Inflammatory macrophage treated with lipopolysaccharide for 1 hour (primary cell): ENCODE data around the gene NFIC.
"Not testable (repeated sequence)": the region's sequence is repeated elsewhere in the genome, so short reads cannot be mapped to it uniquely, and the experiment has no call there.

Experiments used
- DNase-seq, 2 donors: peaks; one replicate each; pipeline ENCODE4 v3.0.0-alpha.2; 2020 to 2022

Gene NFIC

GRCh38 chr19:3338541-3339181, 27.7 kb upstream of the NFIC start:
- peak in 1 of 2 donors; percentile 30 for DNase-seq

DNA sequence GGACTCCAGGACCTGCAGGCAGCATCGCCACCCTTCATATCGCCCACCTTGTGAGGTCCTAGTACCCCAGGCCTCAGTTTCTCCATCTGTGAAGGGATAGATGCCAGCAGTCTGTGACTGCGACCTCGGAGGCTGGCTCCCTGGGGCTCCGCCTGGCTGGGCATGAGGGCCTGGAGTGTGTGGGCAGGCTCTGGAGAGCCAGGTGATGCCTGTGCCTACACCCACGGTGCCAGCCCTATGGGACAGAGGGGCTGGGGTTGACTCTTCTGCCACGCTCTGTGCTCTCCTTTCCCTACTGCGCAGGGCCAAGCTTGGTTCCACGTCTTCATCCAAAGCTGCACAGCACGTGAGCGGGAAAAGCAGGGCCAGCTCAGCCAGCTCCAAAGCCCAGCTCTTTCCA, 26.0 kb upstream of the NFIC start:
- no peak for DNase-seq

GRCh38 chr19:3342246-3342645, 24.1 kb upstream of the NFIC start:
- DNase-seq: no peak

DNA sequence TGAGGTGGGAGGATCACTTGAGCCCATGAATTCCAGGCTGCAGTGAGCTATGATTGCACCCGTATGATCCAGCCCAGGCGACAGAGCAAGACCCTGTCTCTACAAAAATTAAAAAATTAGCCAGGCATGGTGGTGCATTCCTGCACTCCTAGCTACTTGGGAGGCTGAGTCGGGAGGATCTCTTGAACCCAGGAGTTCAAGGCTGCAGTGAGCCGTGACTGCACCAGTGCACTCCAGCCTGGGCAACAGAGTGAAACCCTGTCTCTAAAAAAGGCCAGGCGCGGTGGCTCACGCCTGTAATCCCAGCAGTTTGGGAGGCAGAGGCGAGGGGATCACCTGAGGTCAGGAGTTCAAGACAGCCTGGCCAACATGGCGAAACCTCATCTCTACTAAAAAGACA, 23.4 kb upstream of the NFIC start:
- DNase-seq: not testable (repeated sequence)

- peak; percentile 84 to 94 for DNase-seq
These were observed 22.5 kb upstream of the NFIC start for GRCh38 chr19:3343619-3344502.

DNA sequence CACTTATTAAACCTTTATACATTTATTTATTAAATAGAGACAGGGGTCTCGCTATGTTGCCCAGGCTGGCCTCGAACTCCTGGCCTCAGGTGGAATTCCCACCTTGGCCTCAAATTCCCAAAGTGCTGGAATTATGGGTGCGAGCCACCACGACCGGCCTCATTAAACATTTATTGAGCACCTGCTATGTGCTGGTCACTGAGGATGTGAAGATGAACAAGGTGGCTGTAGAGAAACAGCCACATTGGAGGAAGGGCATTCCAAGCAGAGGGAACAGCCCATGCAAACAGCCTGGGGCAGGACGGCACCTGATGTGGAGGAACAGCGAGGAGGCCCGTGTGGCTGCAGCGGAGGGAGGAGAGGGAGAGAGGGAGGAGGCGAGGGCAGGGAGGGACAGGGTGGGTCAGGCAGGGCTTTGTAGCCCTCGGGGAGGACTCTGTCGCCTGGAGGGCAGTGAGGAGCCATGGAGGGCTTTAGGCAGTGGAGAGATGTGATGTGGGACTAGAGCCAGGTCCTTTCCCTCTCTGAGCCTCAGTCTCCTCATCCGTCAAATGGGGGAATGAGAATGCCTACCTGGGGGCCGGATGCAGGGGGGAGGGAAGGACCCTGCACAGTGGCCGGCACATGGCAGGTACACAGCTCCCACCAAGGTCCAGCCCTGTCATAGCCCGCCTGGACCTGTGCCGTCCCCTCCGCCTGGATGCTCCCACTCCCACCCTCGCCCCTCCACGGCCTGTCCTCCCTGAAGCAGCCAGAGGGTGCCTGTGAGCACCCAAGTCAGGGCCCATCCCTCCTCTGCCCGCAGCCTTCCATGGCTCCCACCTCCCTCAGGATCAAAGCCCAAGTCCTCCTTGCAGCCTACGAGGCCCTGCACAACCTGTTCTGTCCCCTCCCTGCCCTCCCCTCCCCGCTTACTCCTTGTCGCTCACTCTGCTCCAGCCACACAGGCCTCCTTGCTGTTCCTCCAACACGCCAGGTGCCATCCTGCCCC, 21.5 kb upstream of the NFIC start:
- DNase-seq: no peak

DNA sequence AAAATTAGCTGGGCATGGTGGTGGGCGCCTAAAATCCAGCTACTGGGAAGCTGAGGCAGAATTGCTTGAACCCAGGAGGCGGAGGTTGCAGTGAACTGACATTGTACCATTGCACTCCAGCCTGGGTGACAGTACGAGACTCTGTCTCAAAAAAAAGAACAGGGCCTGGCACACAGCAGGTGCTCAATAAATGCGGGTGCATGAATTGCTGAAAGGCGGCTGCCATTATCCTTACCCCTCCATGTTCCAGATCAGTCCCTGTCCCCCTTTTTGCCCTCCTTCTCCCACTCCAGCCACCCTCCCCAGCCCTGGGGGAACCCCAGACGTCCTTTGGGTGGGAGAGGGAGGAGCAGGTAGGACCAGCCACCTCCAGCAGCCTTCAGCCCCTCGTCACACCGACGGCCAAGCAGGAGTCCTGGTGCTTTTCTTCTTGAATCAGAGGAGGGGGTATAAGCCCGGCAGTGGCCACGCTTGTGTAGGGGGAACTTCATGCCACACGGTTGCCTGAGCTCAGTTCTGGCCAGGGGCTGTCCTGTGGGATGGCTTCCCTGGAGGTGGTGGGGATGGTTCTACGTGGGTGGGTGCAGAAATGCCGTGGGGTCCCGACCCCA, 20.4 kb upstream of the NFIC start:
- no peak for DNase-seq

DNA sequence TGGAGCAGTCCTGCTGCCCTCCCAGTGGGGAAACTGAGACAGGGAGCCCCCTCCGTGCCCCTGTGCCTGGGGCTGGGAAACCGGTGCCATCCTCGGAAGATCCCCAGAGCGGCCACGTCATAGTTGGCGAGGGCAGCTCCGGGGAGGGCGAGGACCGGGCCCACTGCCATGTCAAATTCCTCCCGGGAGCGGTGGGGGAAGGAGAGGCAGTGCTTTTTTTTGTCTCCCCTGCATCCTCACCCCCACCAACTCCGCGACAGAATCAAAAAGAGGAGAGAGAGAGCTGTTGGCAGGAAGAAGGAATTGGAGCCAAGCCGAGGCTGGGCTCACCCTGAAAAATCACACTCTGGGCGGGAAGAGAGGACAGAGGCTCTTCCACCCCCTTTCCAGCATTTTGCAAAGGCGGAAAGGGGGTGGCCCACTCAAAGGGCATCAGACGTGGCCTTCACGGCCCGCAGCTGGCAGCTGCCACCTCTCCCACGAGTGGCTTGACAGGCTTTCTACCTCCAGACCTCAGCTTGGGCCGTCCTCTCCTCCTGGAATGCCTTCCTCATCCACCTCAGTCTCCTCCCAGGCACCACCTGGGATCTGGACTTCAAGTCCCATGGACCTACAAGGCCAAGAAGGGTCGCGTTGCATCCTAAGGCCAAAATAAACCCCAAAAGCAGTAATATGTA, 19.6 kb upstream of the NFIC start:
- no peak for DNase-seq

- DNase-seq: no peak
These were observed 18.3 kb upstream of the NFIC start for GRCh38 chr19:3348042-3348441.

DNA sequence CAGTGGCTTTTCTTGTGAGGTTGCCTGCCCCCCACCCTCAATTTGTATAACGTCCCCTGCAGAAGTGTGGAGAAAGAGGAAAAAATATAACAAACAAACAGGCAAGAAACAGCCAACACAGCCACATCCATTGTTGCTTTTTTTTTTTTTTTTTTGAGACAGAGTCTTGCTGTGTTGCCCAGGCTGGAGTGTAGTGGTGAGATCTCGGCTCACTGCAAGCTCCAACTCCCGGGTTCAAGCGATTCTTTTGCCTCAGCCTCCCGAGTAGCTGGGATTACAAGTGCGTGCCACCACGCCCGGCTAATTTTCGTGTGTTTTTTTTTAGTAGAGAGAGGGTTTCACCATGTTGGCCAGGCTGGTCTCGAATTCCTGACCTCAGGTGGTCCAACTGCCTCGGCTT, 17.9 kb upstream of the NFIC start:
- not testable (repeated sequence) for DNase-seq

GRCh38 chr19:3350014-3350663, 16.2 kb upstream of the NFIC start:
- DNase-seq: no peak

GRCh38 chr19:3351702-3352447, 14.5 kb upstream of the NFIC start:
- no peak for DNase-seq

DNA sequence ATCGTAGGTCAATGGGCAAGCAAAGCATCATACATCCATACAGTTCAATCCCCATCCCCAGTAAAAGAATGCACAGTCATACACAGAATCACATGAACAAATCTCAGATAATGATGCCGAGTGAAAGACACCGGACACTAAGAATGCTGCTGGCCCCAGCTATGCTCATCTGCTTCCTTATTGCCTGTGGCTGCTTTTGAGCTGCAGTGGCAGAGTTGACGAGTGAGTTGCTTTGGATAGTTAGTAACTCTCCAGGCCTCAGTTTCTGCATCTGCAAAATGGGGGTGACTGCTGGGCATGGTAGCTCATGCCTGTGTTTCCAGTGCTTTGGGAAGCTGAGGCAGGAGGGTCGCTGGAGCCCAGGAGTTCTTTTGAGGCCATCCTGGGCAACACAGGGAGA, 12.9 kb upstream of the NFIC start:
- DNase-seq: no peak

DNA sequence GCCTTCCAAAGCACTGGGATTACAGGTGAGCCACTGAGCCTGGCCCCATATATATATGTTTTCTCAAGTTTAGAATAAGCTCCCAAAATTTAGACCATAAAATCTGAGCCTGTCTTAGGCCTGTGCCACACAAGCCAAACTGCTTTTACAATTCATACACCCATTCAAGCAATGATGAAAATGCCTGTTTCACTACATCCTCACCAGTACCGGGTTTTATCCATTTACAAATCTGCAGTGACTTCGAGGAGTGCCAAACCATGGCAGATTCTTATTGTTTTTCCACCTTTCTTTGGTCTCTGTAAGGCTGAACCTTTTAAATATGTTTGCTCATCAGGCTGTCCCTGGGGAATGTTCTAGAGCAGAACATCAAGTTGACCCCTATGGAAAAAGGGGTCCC, 9.6 kb upstream of the NFIC start:
- no peak for DNase-seq

DNA sequence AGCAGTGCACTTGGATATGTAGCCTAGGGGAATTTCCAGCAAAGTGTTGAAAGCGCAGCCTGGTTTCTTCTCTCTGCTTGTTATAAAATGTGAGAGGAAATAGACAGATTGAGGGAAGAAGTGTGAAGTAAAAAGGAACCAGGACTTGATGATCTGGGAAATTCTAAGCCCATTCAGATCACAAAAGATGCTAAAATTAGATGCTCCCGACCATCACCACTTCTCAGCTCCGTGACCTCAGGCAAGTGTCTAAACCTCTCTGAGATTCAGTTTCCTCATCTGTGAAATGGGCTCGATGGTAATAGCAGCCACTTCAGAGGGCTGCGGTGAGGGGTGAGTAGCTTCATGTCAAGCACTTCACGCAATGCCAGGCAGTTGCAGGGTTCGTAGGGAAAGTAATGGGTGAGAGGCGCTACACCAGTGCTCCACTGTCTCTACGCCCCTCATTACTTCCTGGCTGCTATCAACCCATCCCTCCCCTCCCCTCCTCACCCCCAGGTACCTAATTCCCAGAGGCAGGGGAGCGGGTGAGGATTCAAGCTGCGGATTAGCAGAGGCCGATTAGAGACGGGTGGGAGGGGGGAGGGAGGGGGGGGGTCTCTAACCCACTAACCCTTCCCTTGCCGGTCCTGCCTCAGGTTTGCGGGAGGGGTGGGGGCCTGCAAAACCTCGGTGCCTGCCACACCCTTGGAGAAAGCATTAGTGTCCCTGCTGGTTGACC, 9.0 kb upstream of the NFIC start:
- DNase-seq: peak; percentile 71 to 75

GRCh38 chr19:3357992-3358688, 8.2 kb upstream of the NFIC start:
- no peak for DNase-seq

- DNase-seq: no peak
These were observed 7.7 kb upstream of the NFIC start for GRCh38 chr19:3358689-3359014.

DNA sequence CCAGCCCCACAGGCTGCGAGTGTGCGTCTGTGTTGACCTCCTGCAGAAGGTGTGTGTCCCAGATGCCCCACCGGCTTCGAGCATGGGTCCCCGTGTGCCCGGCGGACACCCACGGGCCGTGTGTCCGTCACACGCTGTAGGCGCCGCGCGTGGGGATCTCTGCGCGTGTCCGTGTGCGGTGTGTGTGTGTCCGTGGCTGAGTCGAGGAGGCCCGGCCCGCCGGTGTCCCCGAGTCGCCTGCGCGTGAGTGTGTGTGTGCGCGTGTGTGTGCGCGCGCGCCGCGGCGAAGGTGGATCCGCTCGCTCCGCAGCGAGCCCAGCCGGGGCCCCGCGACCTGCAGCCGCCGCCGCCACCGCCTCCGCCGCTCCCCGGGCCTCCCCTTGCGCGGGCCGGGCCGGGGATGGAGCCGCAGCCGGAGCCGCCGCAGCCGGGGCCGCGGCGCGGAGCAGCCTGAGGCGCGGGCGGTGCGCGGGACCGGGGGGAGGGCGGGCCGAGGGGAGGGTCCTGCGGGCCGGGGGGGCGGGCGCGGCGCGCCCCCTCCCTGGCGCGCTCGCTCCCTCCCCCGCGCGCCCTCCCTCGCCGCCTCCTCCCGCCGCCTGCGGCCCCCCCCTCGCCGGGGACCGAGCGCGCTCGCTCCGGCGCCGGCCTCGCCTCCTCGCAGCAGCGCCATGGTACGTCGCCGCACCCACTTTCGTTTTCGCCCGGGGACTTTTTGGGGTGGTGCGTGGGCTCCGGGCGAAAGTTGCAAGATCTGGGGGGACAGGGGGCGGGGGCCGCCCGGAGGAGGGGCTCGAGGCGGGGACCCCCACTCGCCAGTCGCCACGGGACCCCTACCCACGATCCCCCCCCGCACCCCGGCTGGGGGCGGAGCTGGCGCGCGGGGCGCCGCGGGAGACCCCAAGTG, 7.1 kb upstream of the NFIC start:
- DNase-seq: peak; percentile 50 to 57
